Renal pelvis (tissue), 4 donors: Measurements from ENCODE around the gene CNDP2. TPM values are rescaled to one million over a fixed set of nuclear protein-coding genes. Genes with fewer than 3 reads are reported as not detected.
"Not testable (repeated sequence)": the region's sequence is repeated elsewhere in the genome, so short reads cannot be mapped to it uniquely, and the experiment has no call there.

ENCODE experiments used
- DNase-seq: peaks from one replicate; pipeline ENCODE4 v3.0.0-alpha.2; 2013
- polyA plus RNA-seq, 3 donors: library from polyadenylated mRNA; unstranded; fragments of 120-200 nt; gene quantifications; one replicate each; pipeline ENCODE4 v1.2.1, GENCODE V29; 2013; ENCODE audit not compliant: insufficient read length in 3 of 3

CNDP2 gene
- polyA plus RNA-seq, 3 donors: 268 to 356 (median 338) TPM

- no peak for DNase-seq
These were observed 19.6 kb downstream of the CNDP2 start for GRCh38 chr18:74515620-74516231.

GRCh38 chr18:74516271-74517235 is 20.4 kb downstream of the CNDP2 start:
- no peak for DNase-seq

GRCh38 chr18:74517236-74517630 is 21.1 kb downstream of the CNDP2 start:
- no peak for DNase-seq

DNA sequence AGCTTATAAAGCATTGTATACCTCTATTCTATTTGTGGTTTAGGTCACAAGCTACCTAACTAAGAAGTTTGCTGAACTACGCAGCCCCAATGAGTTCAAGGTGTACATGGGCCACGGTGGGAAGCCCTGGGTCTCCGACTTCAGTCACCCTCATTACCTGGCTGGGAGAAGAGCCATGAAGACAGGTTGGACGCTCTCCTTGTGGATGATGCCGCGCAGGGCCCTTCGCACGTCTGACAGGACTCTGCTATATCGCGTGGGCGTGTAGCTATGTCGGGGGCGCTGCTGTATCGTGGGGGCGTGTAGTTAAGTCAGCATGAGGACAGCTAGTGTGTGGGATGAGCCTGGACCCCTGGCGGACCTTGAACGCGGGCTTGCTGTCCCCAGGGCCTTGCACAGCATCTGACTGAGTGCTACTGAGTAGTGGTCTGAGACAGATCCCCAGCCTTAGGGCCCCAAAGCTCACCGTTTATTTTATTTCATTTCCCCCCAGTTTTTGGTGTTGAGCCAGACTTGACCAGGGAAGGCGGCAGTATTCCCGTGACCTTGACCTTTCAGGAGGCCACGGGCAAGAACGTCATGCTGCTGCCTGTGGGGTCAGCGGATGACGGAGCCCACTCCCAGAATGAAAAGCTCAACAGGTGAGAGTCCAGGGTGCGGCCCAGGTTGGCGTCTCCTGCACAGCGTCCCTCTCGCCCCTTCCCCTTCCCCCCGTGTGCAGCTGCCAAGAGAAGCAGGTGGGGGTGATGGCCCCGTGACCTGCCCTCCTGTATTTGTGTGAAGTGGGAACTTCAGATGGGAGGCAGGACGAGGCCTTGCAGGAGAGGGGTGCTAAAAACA is 22.5 kb downstream of the CNDP2 start:
- no peak for DNase-seq

DNA sequence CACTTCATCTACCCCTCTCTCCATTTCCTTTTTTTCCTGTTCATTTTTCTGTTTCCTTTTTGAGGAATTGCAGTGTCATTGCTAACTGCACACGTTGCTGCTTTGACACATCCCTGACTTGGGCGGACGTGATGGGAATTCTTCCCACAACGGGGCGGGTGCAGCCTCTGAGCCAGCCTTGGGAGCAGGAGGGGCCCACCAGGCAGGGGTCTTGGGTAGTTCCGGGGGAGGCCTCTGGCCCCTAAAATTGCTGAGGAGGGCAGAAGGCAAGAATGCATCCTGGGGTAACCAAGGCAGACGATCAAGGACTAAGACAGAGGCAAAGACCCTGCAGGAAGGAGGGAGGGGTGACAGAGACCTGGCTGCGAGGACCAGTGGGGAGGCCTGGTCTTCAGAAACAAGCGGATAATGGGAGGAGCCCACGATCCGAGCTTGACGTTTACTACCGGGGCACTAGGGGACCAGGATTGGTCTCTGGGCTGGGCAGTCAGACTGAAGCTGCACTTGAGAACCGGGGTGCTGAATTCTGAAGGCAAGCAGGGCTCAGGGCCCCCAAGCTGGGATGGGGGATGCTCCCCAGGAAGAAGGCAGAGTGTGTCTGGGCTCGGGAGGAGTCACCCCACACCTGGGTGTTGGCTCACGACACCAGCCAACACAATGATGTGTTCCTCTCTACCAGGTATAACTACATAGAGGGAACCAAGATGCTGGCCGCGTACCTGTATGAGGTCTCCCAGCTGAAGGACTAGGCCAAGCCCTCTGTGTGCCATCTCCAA is 23.3 kb downstream of the CNDP2 start:
- no peak for DNase-seq

DNA sequence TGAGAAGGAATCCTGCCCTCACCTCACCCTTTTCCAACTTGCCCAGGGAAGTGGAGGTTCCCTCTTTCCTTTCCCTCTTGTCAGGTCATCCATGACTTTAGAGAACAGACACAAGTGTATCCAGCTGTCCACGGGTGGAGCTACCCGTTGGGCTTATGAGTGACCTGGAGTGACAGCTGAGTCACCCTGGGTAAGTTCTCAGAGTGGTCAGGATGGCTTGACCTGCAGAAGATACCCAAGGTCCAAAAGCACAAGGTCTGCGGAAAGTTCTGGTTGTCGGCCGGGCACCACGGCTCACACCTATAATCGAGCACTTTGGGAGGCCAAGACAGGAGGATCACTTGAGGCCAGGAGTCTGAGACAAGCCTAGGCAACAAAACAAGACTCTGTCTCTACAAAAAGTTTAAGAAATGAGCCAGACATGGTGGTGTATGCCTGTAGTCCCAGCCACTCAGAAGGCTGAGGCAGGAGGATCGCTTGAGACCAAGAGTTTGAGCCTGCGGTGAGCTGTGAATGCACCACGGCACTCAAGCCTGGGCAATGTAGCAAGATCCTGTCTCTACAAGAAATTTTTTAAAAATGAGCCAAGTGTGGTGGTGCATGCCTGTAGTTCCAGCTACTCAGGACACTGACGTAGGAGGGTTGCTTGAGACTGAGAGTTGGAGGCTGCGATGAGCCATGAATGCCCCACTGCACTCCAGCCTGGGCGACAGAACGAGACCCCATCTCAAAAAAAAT is 24.1 kb downstream of the CNDP2 start:
- DNase-seq: no peak

DNA sequence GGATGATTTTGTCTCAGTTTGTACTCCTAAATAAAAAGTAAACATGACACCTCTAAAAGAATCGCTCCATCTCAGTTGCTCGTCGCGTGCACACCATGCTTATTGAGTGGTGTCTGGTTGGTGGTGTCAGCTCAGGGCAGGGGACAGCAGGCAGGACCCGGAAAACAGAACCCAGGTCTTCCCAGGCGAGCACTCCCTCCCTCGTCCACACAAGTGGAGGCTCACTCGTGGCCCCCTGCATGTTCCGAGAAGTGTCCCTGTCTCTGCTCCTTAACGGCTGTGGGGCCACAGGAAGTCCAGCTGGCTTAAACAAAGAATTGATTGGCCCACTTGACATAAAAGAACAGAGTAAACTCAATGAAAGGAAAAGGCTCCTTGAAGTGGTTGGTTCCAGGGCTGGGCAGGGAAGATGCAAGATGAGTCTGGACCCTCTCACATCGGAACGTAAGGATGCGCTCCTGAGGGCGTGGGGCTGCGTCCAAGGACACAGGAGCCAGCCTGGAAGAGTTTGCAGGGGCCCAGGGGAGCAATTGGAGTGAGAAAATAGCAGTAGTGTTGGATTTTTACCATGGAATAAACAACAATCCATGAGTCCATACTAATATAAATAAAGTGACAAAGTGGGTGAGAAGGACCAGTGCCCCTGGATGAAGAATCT is 25.0 kb downstream of the CNDP2 start:
- no peak for DNase-seq

DNA sequence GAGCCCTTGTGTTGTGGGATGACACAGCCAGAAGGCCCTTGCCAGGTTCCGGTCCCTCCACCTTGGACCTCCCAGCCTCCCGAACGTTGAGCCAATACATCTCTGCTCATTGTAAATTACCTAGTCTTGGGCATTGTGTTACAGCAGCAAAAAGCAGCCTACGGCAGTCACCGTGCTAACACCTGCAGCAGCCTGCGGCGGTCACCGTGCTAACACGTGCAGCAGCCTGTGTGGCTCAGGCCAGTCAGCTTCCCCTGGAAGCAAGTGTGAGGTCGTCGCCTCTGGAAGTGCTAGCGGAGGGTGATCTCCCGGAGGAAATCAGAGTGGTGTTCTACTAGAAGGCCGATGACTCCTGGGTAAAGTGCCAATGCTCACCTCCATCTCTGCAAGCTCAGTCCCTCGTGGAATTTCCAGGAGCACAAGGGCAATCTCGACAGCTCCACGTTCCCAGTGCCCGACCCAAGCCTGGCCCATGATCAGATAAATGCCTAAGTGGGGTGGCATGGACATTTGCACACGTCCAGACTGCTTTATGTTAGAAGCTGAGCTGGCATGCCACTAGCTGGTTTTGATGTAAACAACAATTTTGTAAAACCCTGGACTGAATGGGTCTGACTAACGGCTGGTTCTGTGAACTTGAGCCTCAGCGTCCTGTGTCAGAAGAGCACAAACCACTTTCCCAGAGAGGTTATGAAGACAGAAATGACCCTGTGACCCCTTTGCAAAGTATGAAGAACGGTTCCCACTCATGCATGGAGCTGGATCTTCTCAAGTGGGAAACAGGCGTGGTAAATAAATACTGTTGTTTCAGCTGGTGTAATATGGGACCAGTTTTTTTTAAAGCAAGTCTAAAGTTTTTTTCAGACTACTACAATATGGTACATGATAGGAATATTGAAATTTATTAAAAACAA is 26.7 kb downstream of the CNDP2 start:
- DNase-seq: no peak

DNA sequence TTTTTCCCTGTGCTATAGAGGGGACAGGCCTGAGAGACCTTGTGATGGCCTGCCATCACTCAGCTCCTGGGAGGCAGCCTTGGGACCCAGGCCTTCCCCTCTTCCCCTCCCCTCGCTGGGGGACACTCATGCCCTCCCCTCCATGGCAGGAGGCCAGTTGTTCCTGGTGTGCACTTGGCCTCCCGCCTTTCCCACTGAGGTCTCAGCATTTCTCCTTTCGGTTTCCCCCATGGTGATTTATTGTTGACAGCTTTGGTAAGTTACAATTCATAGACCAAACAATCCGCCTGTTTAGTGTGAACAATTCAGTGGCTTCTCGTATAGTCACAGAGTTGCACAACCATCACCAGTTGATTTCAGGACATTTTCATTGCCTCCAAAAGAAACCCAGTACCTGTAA is 27.9 kb downstream of the CNDP2 start:
- DNase-seq: peak; percentile 64

- DNase-seq: not testable (repeated sequence)
These were observed 28.8 kb downstream of the CNDP2 start for GRCh38 chr18:74524915-74525314.

- DNase-seq: no peak
These were observed 29.6 kb downstream of the CNDP2 start for GRCh38 chr18:74525741-74526140.

GRCh38 chr18:74526488-74526887 is 30.3 kb downstream of the CNDP2 start:
- no peak for DNase-seq

- DNase-seq: no peak
These were observed 32.3 kb downstream of the CNDP2 start for GRCh38 chr18:74528478-74528877.

DNA sequence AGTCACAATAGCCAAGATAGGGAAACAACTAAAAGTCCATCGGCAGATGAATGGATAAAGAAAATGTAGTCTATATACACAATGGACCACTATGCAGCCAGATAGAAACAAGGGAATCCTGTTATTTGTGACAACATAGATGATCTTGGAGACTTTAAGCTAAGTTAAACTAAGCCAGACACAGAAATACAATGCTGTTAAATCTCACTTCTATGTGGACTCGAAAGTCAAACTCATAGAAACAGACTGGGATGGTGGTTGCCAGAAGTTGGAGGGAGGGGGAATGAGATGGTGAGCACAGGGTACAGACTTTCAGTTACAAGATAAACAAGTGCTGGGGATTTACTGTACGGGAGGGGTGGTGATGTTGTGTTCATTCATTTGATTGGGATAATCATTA is 32.8 kb downstream of the CNDP2 start:
- DNase-seq: no peak

- DNase-seq: no peak
These were observed 33.2 kb downstream of the CNDP2 start for GRCh38 chr18:74529378-74529777.

DNA sequence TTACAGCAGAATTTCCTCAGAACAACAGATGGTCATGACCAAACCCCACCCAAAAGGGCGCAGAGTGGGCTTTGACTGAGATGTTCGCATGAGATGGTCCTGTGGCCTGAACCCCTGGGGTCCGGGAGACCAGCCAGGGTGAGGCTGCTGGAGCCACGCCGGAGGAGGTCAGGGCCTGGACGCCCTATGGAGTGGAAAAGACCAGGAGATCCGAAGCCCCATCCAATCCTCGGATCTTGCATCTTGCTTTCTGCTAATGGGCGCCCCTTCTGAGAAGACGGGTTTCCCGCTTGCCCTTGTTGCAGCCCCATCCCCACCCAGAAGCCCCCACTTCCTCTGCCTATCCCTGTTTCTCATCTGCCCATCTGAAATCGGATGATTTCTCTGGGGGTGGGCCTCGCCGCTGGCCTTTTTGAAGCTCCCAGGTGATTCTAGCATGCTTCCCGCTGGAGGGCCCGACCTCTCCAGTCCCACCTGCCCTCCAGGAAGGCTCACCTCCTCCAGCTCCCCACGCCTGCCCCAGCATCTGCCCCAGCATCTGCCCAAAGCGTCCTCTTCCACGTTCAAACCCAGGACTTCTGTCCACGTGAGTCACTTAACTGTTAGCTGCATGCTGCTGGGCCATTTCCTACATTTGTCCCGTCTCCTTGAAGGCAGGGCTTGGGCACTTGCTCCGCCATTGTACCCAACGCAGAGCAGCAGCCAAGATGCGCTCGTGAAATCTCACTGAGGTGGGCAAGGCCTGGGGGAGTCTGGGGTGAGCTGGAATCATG is 33.8 kb downstream of the CNDP2 start:
- no peak for DNase-seq

DNA sequence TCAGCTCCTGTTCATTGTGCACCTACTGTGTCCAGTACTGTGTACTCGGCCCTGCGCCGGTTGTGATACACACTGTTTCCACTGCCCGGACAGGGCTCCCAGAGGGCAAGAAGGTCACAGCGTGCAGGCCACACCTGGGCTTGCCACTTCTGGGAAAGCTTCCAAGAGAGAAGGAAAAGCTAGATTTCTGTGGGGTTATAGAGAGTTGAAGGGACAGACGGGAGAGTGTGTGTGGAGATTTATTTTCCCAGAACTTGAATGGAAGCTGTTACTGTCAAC is 34.4 kb downstream of the CNDP2 start:
- DNase-seq: no peak

- no peak for DNase-seq
These were observed 34.9 kb downstream of the CNDP2 start for GRCh38 chr18:74531043-74531442.
